ENCODE data around the gene SMYD3.

DNA sequence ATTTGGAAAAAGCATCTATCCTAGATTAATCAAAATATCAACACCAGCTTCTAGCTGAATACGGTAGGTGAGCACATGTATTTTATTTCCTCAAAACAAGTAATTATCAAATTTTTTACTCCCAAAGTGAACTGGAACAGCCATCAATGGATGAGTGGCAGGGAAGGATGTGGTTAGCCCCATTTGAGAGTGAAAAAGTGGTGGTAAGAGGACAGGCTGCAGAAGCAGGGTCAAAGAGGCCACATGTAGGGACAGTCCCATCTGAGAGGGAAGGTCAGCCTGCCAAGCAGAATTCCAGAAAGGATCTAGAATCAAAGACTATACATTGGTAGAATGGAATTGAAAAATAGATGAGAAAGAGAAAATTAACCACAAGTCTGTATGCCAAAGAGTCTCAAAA, 163.8 kb downstream of the SMYD3 start:
- TF ChIP-seq, protein P1, sequence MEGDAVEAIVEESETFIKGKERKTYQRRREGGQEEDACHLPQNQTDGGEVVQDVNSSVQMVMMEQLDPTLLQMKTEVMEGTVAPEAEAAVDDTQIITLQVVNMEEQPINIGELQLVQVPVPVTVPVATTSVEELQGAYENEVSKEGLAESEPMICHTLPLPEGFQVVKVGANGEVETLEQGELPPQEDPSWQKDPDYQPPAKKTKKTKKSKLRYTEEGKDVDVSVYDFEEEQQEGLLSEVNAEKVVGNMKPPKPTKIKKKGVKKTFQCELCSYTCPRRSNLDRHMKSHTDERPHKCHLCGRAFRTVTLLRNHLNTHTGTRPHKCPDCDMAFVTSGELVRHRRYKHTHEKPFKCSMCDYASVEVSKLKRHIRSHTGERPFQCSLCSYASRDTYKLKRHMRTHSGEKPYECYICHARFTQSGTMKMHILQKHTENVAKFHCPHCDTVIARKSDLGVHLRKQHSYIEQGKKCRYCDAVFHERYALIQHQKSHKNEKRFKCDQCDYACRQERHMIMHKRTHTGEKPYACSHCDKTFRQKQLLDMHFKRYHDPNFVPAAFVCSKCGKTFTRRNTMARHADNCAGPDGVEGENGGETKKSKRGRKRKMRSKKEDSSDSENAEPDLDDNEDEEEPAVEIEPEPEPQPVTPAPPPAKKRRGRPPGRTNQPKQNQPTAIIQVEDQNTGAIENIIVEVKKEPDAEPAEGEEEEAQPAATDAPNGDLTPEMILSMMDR (IDR thresholded peaks at IDR 0.05 in 2 of 3, conservative IDR thresholded peaks at IDR 0.05 in 1 of 3; ENCODE audit: control insufficient read depth in 2 of 3, extremely low read depth in 1 of 3, insufficient read depth in 1 of 3, low read depth in 3 of 3, low read length in 3 of 3), result no peak
- TF ChIP-seq POLR2A (IDR thresholded peaks at IDR 0.05; ENCODE audit: low read depth, low read length), result no peak
- no peak for TF ChIP-seq RELA (IDR thresholded peaks at IDR 0.05; ENCODE audit: borderline replicate concordance, partially characterized antibody)
